Central memory CD8-positive, alpha-beta T cell (primary cell): ENCODE measurements around the gene OR1D2.

ENCODE experiments used
- ATAC-seq: fragments of 150-1000 bp; cut with Tn5 transposase; replicated peaks from 2 replicates; pipeline ENCODE4 v1.10.0; 2022; ENCODE audit warnings: mild to moderate bottlenecking, moderate FRiP score, moderate number of reproducible peaks; ENCODE audit not compliant: poor library complexity, severe bottlenecking; ENCODE audit errors: extremely low read depth
- DNase-seq, 2 donors: peaks; one replicate each; pipeline ENCODE4 v3.0.0; 2021; ENCODE audit warnings: low spot score in 2 of 2
- H3K27ac Mint-ChIP-seq: one replicate; pipeline ENCODE4 v1.8.0; 2022; ENCODE audit warnings: low read depth, mild to moderate bottlenecking, moderate library complexity, mixed read lengths
- H3K27me3 Mint-ChIP-seq: one replicate; pipeline ENCODE4 v1.8.0; 2022; ENCODE audit warnings: mixed read lengths
- H3K36me3 Mint-ChIP-seq: one replicate; pipeline ENCODE4 v1.8.0; 2022; ENCODE audit warnings: mild to moderate bottlenecking, moderate library complexity, mixed read lengths; ENCODE audit not compliant: insufficient read depth
- H3K4me1 Mint-ChIP-seq: one replicate; pipeline ENCODE4 v1.8.0; 2022; ENCODE audit warnings: mixed read lengths
- H3K4me3 Mint-ChIP-seq: one replicate; pipeline ENCODE4 v1.8.0; 2022; ENCODE audit warnings: mild to moderate bottlenecking, moderate library complexity, mixed read lengths
- H3K9me3 Mint-ChIP-seq: one replicate; pipeline ENCODE4 v1.8.0; 2022; ENCODE audit warnings: mixed read lengths

The OR1D2 gene

GRCh38 chr17:3040882-3041281 lies 63.3 kb downstream of the OR1D2 start:
- no peak overlapping the region for H3K4me3 Mint-ChIP-seq
- no peak overlapping the region for H3K27ac Mint-ChIP-seq
- no peaks in the 10 kb centered on the region for H3K27me3 Mint-ChIP-seq
- no peak for DNase-seq
- peaks cover 5% of the 10 kb centered on the region for H3K9me3 Mint-ChIP-seq
- H3K36me3 Mint-ChIP-seq, result peaks cover 10% of the 10 kb centered on the region
- H3K4me1 Mint-ChIP-seq, result peaks cover 13% of the 10 kb centered on the region
- no peak for ATAC-seq

GRCh38 chr17:3039736-3040135 lies 64.5 kb downstream of the OR1D2 start:
- DNase-seq (no peak), ATAC-seq (peak; percentile 67)
- H3K9me3 Mint-ChIP-seq, result peaks cover 5% of the 10 kb centered on the region
- no peaks in the 10 kb centered on the region for H3K27me3 Mint-ChIP-seq
- H3K4me1 Mint-ChIP-seq, result peaks cover 17% of the 10 kb centered on the region
- H3K27ac Mint-ChIP-seq, result peak overlapping the region; percentile 68
- peaks cover 15% of the 10 kb centered on the region for H3K36me3 Mint-ChIP-seq
- H3K4me3 Mint-ChIP-seq, result no peak overlapping the region

- Mint-ChIP-seq H3K36me3 (peaks cover 13% of the 10 kb centered on the region), H3K27me3 (no peaks in the 10 kb centered on the region), H3K4me3 (no peak overlapping the region), H3K9me3 (no peaks in the 10 kb centered on the region), H3K27ac (peak overlapping the region; percentile 68), H3K4me1 (peaks cover 17% of the 10 kb centered on the region)
- ATAC-seq, result no peak
- DNase-seq, result no peak
Observed at GRCh38 chr17:3038941-3039340, 65.3 kb downstream of the OR1D2 start.
